Astrocyte (in vitro differentiated cells and primary cell): ENCODE measurements around the gene ZSWIM7.

Source experiments
- CTCF ChIP-seq: IDR thresholded peaks from 2 replicates; pipeline ENCODE4 v1.5.1; 2011; ENCODE audit warnings: low read depth, mild to moderate bottlenecking, inconsistent platforms, low read length, moderate library complexity; ENCODE audit not compliant: insufficient read depth
- EZH2 ChIP-seq: IDR thresholded peaks from 2 replicates; pipeline ENCODE4 v1.6.1; 2012; ENCODE audit warnings: mild to moderate bottlenecking, low read length, inconsistent platforms; ENCODE audit not compliant: insufficient read depth

DNA sequence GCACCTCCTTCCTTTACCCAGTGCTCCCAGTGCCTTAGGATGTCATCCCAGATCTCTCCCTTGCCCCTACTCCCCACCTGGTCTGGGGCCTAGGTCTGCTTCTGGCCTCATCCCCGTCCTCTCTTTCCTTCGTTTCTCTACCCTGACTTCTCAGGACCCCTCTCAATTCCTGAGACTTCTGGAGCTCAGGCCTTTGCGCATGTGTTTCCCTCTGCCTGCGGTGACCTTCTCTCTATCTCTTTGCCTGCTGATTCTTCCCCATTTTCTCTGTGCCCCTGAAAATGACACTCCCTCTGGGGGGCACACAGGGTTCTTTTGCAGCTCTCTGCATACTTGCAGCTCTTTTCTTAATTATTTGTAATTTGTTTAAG is 41.0 kb downstream of the ZSWIM7 start:
- TF ChIP-seq CTCF: no peak
- no peak for TF ChIP-seq EZH2
